ENCODE measurements around the gene ITCH. TPM values are rescaled to one million over a fixed set of nuclear protein-coding genes. Genes with fewer than 3 reads are reported as not detected.

The ITCH gene
- total RNA-seq, 1 experiment from 2014 or later = 68.3 TPM

DNA sequence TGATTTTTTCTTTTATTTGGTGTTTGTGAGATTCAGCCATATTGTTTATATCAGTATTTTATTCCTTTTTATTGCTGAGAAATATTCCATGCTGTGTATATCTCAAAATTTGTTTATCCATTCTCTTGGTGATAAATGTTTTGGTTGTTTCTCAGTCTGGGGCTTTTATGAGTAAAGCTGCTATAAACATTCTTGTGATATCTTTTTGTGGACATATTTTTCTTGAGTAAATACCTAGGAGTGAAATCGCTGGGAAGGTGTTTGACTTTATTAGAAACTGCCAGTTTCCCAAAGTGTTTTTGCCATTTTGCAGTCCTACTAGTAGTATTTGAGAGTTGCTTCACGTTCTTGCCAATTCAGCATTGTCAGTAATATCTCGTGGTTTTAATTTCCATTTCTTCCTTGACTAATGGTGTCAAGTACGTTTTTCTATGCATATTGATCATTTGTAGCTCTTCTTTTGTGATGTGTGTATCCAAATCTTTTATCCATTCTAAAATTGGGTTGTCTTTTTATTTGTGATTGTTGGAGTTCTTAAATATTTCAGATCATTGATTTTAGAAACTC, 122.1 kb downstream of the ITCH start:
- no peak overlapping the region for H3K4me3 Mint-ChIP-seq (ENCODE audit: unreplicated experiment)
- H3K27ac Mint-ChIP-seq (ENCODE audit: low read depth, unreplicated experiment) = no peak overlapping the region
- no TSS peak for BruUV-seq (replicated peaks)
- H3K36me3 Mint-ChIP-seq (ENCODE audit: insufficient read depth, unreplicated experiment) = peaks cover 73% of the 10 kb centered on the region
- TF ChIP-seq, protein P1, sequence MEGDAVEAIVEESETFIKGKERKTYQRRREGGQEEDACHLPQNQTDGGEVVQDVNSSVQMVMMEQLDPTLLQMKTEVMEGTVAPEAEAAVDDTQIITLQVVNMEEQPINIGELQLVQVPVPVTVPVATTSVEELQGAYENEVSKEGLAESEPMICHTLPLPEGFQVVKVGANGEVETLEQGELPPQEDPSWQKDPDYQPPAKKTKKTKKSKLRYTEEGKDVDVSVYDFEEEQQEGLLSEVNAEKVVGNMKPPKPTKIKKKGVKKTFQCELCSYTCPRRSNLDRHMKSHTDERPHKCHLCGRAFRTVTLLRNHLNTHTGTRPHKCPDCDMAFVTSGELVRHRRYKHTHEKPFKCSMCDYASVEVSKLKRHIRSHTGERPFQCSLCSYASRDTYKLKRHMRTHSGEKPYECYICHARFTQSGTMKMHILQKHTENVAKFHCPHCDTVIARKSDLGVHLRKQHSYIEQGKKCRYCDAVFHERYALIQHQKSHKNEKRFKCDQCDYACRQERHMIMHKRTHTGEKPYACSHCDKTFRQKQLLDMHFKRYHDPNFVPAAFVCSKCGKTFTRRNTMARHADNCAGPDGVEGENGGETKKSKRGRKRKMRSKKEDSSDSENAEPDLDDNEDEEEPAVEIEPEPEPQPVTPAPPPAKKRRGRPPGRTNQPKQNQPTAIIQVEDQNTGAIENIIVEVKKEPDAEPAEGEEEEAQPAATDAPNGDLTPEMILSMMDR (IDR thresholded peaks at IDR 0.05; ENCODE audit: unreplicated experiment) = no peak
- ChIA-PET CTCF (interaction anchor here (0.6 to 7.8 kb wide), 3 partner anchors 11 to 172 kb away, joined by 4 to 48 read pairs (median 7); no protein-coding TSS in a partner anchor), POLR2A (interaction anchor here (0.6 to 2.5 kb wide), 4 partner anchors 13 to 73 kb away, joined by 3 to 8 read pairs (median 4); no protein-coding TSS in a partner anchor)
- H3K27me3 Mint-ChIP-seq (ENCODE audit: insufficient read depth, unreplicated experiment) = no peaks in the 10 kb centered on the region
- intact Hi-C loops (cut with micrococcal nuclease) = no loop called here
- no peaks in the 10 kb centered on the region for H3K9me3 Mint-ChIP-seq (ENCODE audit: unreplicated experiment)
- no peaks in the 10 kb centered on the region for H3K4me1 Mint-ChIP-seq (ENCODE audit: insufficient read depth, unreplicated experiment)
- no peak for DNase-seq (ENCODE audit: unreplicated experiment)

DNA sequence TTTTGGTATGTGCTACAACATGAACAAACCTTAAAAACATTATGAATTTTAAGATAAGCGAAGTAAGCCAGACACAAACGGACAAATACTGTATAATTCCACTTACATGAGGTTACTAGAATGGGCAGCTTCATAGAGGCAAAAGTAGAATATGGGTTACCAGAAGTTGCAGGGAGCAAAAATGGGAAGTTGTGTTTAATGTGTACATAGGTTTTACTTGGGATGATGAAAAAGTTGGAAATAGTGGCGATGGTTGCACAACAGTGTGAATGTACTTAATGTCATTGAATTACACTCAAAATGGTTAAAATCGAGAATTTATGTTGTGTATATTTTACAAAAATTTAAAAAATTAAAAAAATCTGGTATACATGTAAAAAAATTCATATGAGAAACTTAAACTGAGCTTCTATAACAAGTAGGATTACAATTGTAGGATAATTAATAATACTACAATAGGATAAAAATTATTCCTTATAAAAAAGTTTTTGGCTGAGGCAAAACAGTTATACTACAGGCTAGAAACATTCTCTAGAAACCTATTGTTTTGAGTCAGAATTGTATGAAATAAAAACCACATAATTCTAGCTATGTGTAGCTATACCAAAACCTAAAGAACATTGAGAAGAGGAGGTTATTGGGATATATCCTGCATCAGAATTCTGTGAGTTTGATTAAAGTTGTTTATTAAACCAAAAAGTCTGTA, 128.3 kb downstream of the ITCH start:
- Mint-ChIP-seq H3K4me3 (ENCODE audit: unreplicated experiment) (no peak overlapping the region), H3K4me1 (ENCODE audit: insufficient read depth, unreplicated experiment) (no peaks in the 10 kb centered on the region), H3K9me3 (ENCODE audit: unreplicated experiment) (no peaks in the 10 kb centered on the region), H3K27ac (ENCODE audit: low read depth, unreplicated experiment) (no peak overlapping the region), H3K27me3 (ENCODE audit: insufficient read depth, unreplicated experiment) (no peaks in the 10 kb centered on the region), H3K36me3 (ENCODE audit: insufficient read depth, unreplicated experiment) (peaks cover 82% of the 10 kb centered on the region)
- TF ChIP-seq, protein P1 (IDR thresholded peaks at IDR 0.05; ENCODE audit: unreplicated experiment) = no peak
- no peak for DNase-seq (ENCODE audit: unreplicated experiment)
- ChIA-PET CTCF (interaction anchor here (0.6 to 1.8 kb wide), 2 partner anchors 44 to 179 kb away, joined by 3 to 10 read pairs; no protein-coding TSS in a partner anchor), POLR2A (interaction anchor here (0.8 to 1.6 kb wide), 4 partner anchors 14 to 90 kb away, joined by 3 to 6 read pairs (median 4); partner anchors contain the start of gene DYNLRB1)
- intact Hi-C loops (cut with micrococcal nuclease) = no loop called here
- BruUV-seq (replicated peaks) = no TSS peak

DNA sequence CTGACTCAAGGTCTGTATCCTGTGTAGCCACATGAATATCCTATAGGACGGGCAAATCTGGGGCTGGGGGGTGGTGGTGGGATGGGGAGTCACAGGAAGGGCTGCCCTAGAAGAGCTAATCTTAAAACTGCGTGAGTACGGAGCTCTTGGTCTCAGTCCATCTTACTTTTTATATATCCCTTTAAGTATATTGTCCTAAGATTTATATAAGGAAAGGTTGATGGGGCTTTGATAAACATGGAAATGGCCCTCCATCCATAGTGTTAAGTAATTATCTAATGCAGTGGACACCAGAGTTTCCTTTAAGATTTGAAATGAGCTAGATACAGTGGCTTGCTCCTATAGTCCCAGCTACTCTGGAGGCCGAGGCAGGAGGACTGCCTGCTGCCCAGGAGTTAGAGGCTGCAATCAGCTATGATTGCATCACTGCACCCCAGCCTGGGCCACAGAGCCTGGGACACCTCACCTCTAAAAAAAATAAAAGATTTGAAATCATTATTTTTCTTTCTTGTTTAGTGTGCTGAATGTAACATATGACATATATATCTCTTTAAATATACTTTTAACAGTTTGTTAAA, 128.9 kb downstream of the ITCH start:
- H3K9me3 Mint-ChIP-seq (ENCODE audit: unreplicated experiment) = no peaks in the 10 kb centered on the region
- H3K36me3 Mint-ChIP-seq (ENCODE audit: insufficient read depth, unreplicated experiment) = peaks cover 80% of the 10 kb centered on the region
- intact Hi-C loops (cut with micrococcal nuclease) = no loop called here
- ChIA-PET POLR2A (interaction anchor here (0.8 to 1.6 kb wide), 4 partner anchors 14 to 90 kb away, joined by 3 to 6 read pairs (median 4); partner anchors contain the start of gene DYNLRB1), CTCF (interaction anchor here (0.6 to 1.8 kb wide), 2 partner anchors 45 to 179 kb away, joined by 3 to 10 read pairs; no protein-coding TSS in a partner anchor)
- DNase-seq (ENCODE audit: unreplicated experiment) = no peak
- H3K27me3 Mint-ChIP-seq (ENCODE audit: insufficient read depth, unreplicated experiment) = no peaks in the 10 kb centered on the region
- TF ChIP-seq, protein P1 (IDR thresholded peaks at IDR 0.05; ENCODE audit: unreplicated experiment) = no peak
- no peak overlapping the region for H3K4me3 Mint-ChIP-seq (ENCODE audit: unreplicated experiment)
- no TSS peak for BruUV-seq (replicated peaks)
- H3K4me1 Mint-ChIP-seq (ENCODE audit: insufficient read depth, unreplicated experiment) = no peaks in the 10 kb centered on the region
- H3K27ac Mint-ChIP-seq (ENCODE audit: low read depth, unreplicated experiment) = no peak overlapping the region

DNA sequence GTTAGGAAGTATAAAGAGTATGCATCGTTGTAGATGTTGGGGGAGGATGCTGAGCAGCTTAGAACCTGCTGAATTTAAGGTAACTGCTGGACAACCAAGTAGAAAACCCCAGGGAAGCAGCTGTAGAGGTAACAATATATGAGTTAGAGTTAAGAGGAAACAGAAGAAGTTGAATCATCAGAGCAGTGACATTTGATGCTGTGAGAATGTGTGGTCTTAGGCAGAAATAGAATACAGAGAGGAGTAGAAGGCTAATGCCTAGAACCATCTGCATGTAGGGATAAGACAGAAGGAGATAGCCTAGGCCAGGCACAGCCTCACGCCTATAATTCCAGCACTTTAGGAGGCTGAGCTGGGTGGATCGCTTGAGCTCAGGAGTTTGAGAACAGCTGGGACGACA, 130.6 kb downstream of the ITCH start:
- BruUV-seq (replicated peaks) = no TSS peak
- POLR2A ChIA-PET = no interaction called here
- intact Hi-C loops (cut with micrococcal nuclease) = no loop called here
- TF ChIP-seq, protein P1 (IDR thresholded peaks at IDR 0.05; ENCODE audit: unreplicated experiment) = no peak
- Mint-ChIP-seq H3K4me3 (ENCODE audit: unreplicated experiment) (no peak overlapping the region), H3K9me3 (ENCODE audit: unreplicated experiment) (no peaks in the 10 kb centered on the region), H3K27me3 (ENCODE audit: insufficient read depth, unreplicated experiment) (no peaks in the 10 kb centered on the region), H3K4me1 (ENCODE audit: insufficient read depth, unreplicated experiment) (no peaks in the 10 kb centered on the region), H3K36me3 (ENCODE audit: insufficient read depth, unreplicated experiment) (peaks cover 72% of the 10 kb centered on the region), H3K27ac (ENCODE audit: low read depth, unreplicated experiment) (no peak overlapping the region)
- DNase-seq (ENCODE audit: unreplicated experiment) = no peak
- CTCF ChIA-PET = interaction anchor here (0.6 to 1.1 kb wide), 3 partner anchors 29 to 775 kb away, joined by 3 to 5 read pairs (median 4); no protein-coding TSS in a partner anchor
